Testis (tissue), 3 donors: ENCODE data around the gene CTF1. TPM values are rescaled to one million over a fixed set of nuclear protein-coding genes. Genes with fewer than 3 reads are reported as not detected.

Experiments
- DNase-seq: peaks from one replicate; pipeline ENCODE4 v3.0.0-alpha.2; 2019
- H3K27ac ChIP-seq, 2 donors: fragments of 200-600 bp; sonication (generic); one replicate each; pipeline ENCODE4 v1.5.1; 2019
- H3K27me3 ChIP-seq: fragments of 200-600 bp; sonication (generic); one replicate; pipeline ENCODE4 v1.5.1; 2019
- H3K36me3 ChIP-seq: fragments of 200-600 bp; sonication (generic); one replicate; pipeline ENCODE4 v1.5.1; 2017; ENCODE audit warnings: low read depth; ENCODE audit errors: missing control alignments
- H3K4me1 ChIP-seq: fragments of 200-600 bp; sonication (generic); one replicate; pipeline ENCODE4 v1.5.1; 2019
- H3K4me3 ChIP-seq, 2 donors: fragments of 200-600 bp; sonication (generic); one replicate each; pipeline ENCODE4 v1.5.1; 2017 to 2019
- H3K9me3 ChIP-seq: fragments of 200-600 bp; sonication (generic); one replicate; pipeline ENCODE4 v1.5.1; 2017
- CTCF ChIP-seq, 3 experiments: fragments of 450-650 bp in 2 of 3; fragments of 200-600 bp in 1 of 3; sonication (generic) in 1 of 3; IDR thresholded peaks; one replicate each; pipeline ENCODE4 v1.5.1; 2016 to 2019; ENCODE audit warnings: antibody characterized with exemption in 3 of 3, mild to moderate bottlenecking in 2 of 3, moderate library complexity in 1 of 3
- POLR2A ChIP-seq: fragments of 450-650 bp; IDR thresholded peaks from one replicate; pipeline ENCODE4 v1.6.1; 2017; ENCODE audit warnings: antibody characterized with exemption, mild to moderate bottlenecking, moderate library complexity
- WGBS, 2 donors: methylation state at CpG; one replicate each; pipeline ENCODE4 v1.1.5; 2018; 5-methylcytosine and 5-hydroxymethylcytosine counted together
- intact Hi-C: fragments of 100-400 bp; cut with DNase I; formaldehyde crosslinking; loops from one replicate; pipeline ENCODE4 v1.15.1; 2023; ENCODE audit warnings: low total_unique reads
- polyA plus RNA-seq: library from polyadenylated mRNA; stranded (reverse); fragments of 350-450 nt; fragmentation: Illumina TruSeq; extraction: RNeasy Lipid Tissue Mini Kit (QIAGEN cat#74804); gene quantifications from one replicate; pipeline ENCODE4 v1.2.3, GENCODE V29; 2014; ENCODE audit warnings: low read depth, low replicate concordance; ENCODE audit not compliant: insufficient read depth
- total RNA-seq, 2 donors: library from RNA; depleted of rRNA; stranded (reverse); fragments of >200 nt; gene quantifications; one replicate each; pipeline ENCODE4 v1.2.3, GENCODE V29; 2016

CTF1 gene
- total and polyA plus RNA-seq, 3 donors from 2014 or later, result 5.6 to 9.0 (median 5.9) TPM

- peak overlapping the region; percentile 72 to 89 for H3K27ac ChIP-seq
- H3K4me3 ChIP-seq, result peak overlapping the region; percentile 71 to 74
- 0% methylated on average over 1 to 11 of the region's 11 CpGs for WGBS, 2 donors
- peaks cover 31% of the 10 kb centered on the region for H3K4me1 ChIP-seq
- H3K27me3 ChIP-seq, result no peaks in the 10 kb centered on the region
- intact Hi-C loops, result no loop called here
- no peaks in the 10 kb centered on the region for H3K9me3 ChIP-seq
- H3K36me3 ChIP-seq, result no peaks in the 10 kb centered on the region
- TF ChIP-seq POLR2A (no peak), CTCF (IDR thresholded peaks at IDR 0.05) (no peak)
- no peak for DNase-seq
Observed at GRCh38 chr16:30893417-30893743, 3.0 kb upstream of the CTF1 start.

- 0 to 1% methylated on average over 7 to 79 of the region's 97 CpGs for WGBS, 2 donors
- Histone ChIP-seq H3K4me3 (peak within 1 kb of the TSS; percentile 71 to 74), H3K9me3 (no peaks in the 10 kb centered on the region), H3K27me3 (no peaks in the 10 kb centered on the region), H3K36me3 (no peaks in the 10 kb centered on the region), H3K4me1 (peaks cover 31% of the 10 kb centered on the region), H3K27ac (peak within 1 kb of the TSS; percentile 72 to 89)
- intact Hi-C loops, result no loop called here
- TF ChIP-seq POLR2A (no peak), CTCF (IDR thresholded peaks at IDR 0.05) (peak; percentile 30 to 46 (median 38))
- peak; percentile 91 for DNase-seq
Observed at GRCh38 chr16:30893744-30894539, 2.5 kb upstream of the CTF1 start, which contains the start of gene BCL7C. TSS of gene BCL7C (minus strand) at chr16:30894077. CDS start at chr16:30893944, 133 bp downstream.

GRCh38 chr16:30894540-30895368, 1.7 kb upstream of the CTF1 start:
- Histone ChIP-seq H3K36me3 (no peaks in the 10 kb centered on the region), H3K4me1 (peaks cover 31% of the 10 kb centered on the region), H3K4me3 (peak overlapping the region; percentile 39 to 71), H3K27ac (peak overlapping the region; percentile 63 to 89), H3K27me3 (no peaks in the 10 kb centered on the region), H3K9me3 (no peaks in the 10 kb centered on the region)
- intact Hi-C loops, result no loop called here
- TF ChIP-seq POLR2A (no peak), CTCF (IDR thresholded peaks at IDR 0.05) (no peak)
- WGBS, 2 donors, result 36 to 41% methylated on average over 16 of the region's 16 CpGs
- no peak for DNase-seq

GRCh38 chr16:30895627-30896260, 670 bp upstream of the CTF1 start:
- Histone ChIP-seq H3K27ac (peak overlapping the region; percentile 93 to 96), H3K4me3 (peak overlapping the region; percentile 56 to 70), H3K4me1 (peaks cover 28% of the 10 kb centered on the region), H3K36me3 (no peaks in the 10 kb centered on the region), H3K9me3 (no peaks in the 10 kb centered on the region), H3K27me3 (no peaks in the 10 kb centered on the region)
- WGBS, 2 donors, result 44 to 54% methylated on average over 27 to 32 of the region's 32 CpGs
- TF ChIP-seq POLR2A (no peak), CTCF (IDR thresholded peaks at IDR 0.05) (no peak)
- intact Hi-C loops, result no loop called here
- DNase-seq, result no peak
